ENCODE data around the gene HCST. TPM values are rescaled to one million over a fixed set of nuclear protein-coding genes. Genes with fewer than 3 reads are reported as not detected.

HCST gene
- total RNA-seq, 4 donors from 2014 or later: 1.2 to 1.5 TPM; not detected in 2

- ATAC-seq: no peak
- peaks cover 19 to 29% of the 10 kb centered on the region in 2 donors for H3K4me1 ChIP-seq
- no peaks in the 10 kb centered on the region for H3K36me3 ChIP-seq
- H3K27ac ChIP-seq: peak overlapping the region; percentile 66 to 73 (median 67)
- intact Hi-C loops (cut with DNase I; ENCODE audit: low total_unique reads) (loop anchor here (10.0 kb wide), 2 partner anchors 282 to 308 kb away; partner anchors contain the start of genes RBM42, ZNF146 and ZNF565), in situ Hi-C loops (cut with MboI; ENCODE audit: low sequenced_read_pairs in 4 of 4) (loop anchor here in 1 of 4 donors (10.0 kb wide), 2 partner anchors 48 to 218 kb away; partner anchors contain the start of gene KMT2B)
- DNase-seq: no peak
- peak overlapping the region in 2 of 4 donors; percentile 46 to 50 for H3K4me3 ChIP-seq
- TF ChIP-seq POLR2A (IDR thresholded peaks at IDR 0.05) (no peak), CTCF (IDR thresholded peaks at IDR 0.05 in 4 of 5, conservative IDR thresholded peaks at IDR 0.05 in 1 of 5) (no peak)
- H3K27me3 ChIP-seq: no peaks in the 10 kb centered on the region
- no peaks in the 10 kb centered on the region for H3K9me3 ChIP-seq
These were observed 30.1 kb downstream of the HCST start for GRCh38 chr19:35932291-35932936.

- Histone ChIP-seq H3K4me1 (peaks cover 24 to 41% of the 10 kb centered on the region in 2 donors), H3K9me3 (no peaks in the 10 kb centered on the region), H3K4me3 (peak within 1 kb of the TSS; percentile 68 to 94 (median 88)), H3K27ac (peak within 1 kb of the TSS; percentile 73 to 89 (median 86)), H3K27me3 (no peaks in the 10 kb centered on the region), H3K36me3 (peaks cover 0 to 14% of the 10 kb centered on the region in 2 donors)
- peak; percentile 35 to 45 for ATAC-seq
- peak; percentile 31 to 58 for DNase-seq
- intact Hi-C loops (cut with DNase I; ENCODE audit: low total_unique reads) (loop anchor here (5.0 to 10.0 kb wide), 3 partner anchors 279 to 669 kb away; partner anchors contain the start of genes RBM42, USF2, ZNF146 and ZNF565), in situ Hi-C loops (cut with MboI; ENCODE audit: low sequenced_read_pairs in 4 of 4) (loop anchor here in 1 of 4 donors (10.0 kb wide), 2 partner anchors 51 to 221 kb away; partner anchors contain the start of gene KMT2B)
- TF ChIP-seq CTCF (IDR thresholded peaks at IDR 0.05 in 4 of 5, conservative IDR thresholded peaks at IDR 0.05 in 1 of 5): no peak
- no peak for TF ChIP-seq POLR2A (IDR thresholded peaks at IDR 0.05)
These were observed 33.8 kb downstream of the HCST start, which contains the start of gene LRFN3 for GRCh38 chr19:35935911-35936737. Gene LRFN3, plus strand, starts transcription at chr19:35936374. Its CDS starts 3,052 bp downstream, at chr19:35939426.

GRCh38 chr19:35936738-35937268 is 34.5 kb downstream of the HCST start:
- H3K4me1 ChIP-seq: peaks cover 23 to 41% of the 10 kb centered on the region in 2 donors
- H3K36me3 ChIP-seq: peaks cover 0 to 18% of the 10 kb centered on the region in 2 donors
- H3K27me3 ChIP-seq: no peaks in the 10 kb centered on the region
- H3K4me3 ChIP-seq: peak overlapping the region; percentile 68 to 94 (median 88)
- peak overlapping the region; percentile 73 to 89 (median 86) for H3K27ac ChIP-seq
- ATAC-seq: no peak
- intact Hi-C loops (cut with DNase I; ENCODE audit: low total_unique reads) (loop anchor here (5.0 to 10.0 kb wide), 3 partner anchors 278 to 670 kb away; partner anchors contain the start of genes RBM42, USF2, ZNF146 and ZNF565), in situ Hi-C loops (cut with MboI; ENCODE audit: low sequenced_read_pairs in 4 of 4) (loop anchor here in 1 of 4 donors (10.0 kb wide), 2 partner anchors 52 to 222 kb away; partner anchors contain the start of gene KMT2B)
- DNase-seq: no peak
- H3K9me3 ChIP-seq: no peaks in the 10 kb centered on the region
- TF ChIP-seq CTCF (IDR thresholded peaks at IDR 0.05 in 4 of 5, conservative IDR thresholded peaks at IDR 0.05 in 1 of 5) (no peak), POLR2A (IDR thresholded peaks at IDR 0.05) (no peak)
